K562 (cell line): ENCODE data around the gene SVIL. TPM values are rescaled to one million over a fixed set of nuclear protein-coding genes. Genes with fewer than 3 reads are reported as not detected.

Experiments used
- ATAC-seq: fragments of 200-7000 bp; cut with Tn5 transposase; 3 replicates; pipeline ENCODE4 v1.9.1; 2020; ENCODE audit warnings: moderate library complexity
- BruUV-seq: library from RNA; stranded (reverse); fragments of 400-500 nt; replicated peaks from 2 replicates; lab custom pipeline; 2021; lab: Mats Ljungman, UMichigan
- CTCF ChIA-PET: fragments of 300-600 bp; formaldehyde crosslinking; extraction: SDS; loops from one replicate; lab custom pipeline; 2021; ENCODE audit warnings: low intra/inter-chr PET ratio; lab: Yijun Ruan, JAX
- POLR2A ChIA-PET: fragments of 300-600, 350-650 bp; sonication (Branson Sonifier 250); formaldehyde crosslinking; extraction: SDS; loops from one replicate; lab custom pipeline; 2021; ENCODE audit warnings: antibody characterized with exemption, inconsistent platforms; lab: Yijun Ruan, JAX
- DNase-seq, 4 experiments: peaks; one replicate each; pipeline versions ENCODE4 v3.0.0 to v3.0.0-alpha.2; 2011 to 2018; ENCODE audit warnings: low spot score in 3 of 4, mixed read lengths in 3 of 4; ENCODE audit errors: extremely low read depth in 1 of 4
- FAIRE-seq: peaks from 2 replicates; lab custom pipeline; 2011; peaks lifted over from hg19 to GRCh38; lab: Jason Lieb, UNC
- H2AFZ ChIP-seq: 2 replicates; pipeline ENCODE4 v1.6.0; 2011; ENCODE audit warnings: low read depth, low read length, control low read depth, inconsistent platforms
- H3K27ac ChIP-seq: fragments of 200-600 bp; 3 replicates; pipeline ENCODE4 v1.8.0; 2011; ENCODE audit warnings: low read depth, mild to moderate bottlenecking, control low read depth, inconsistent platforms, low read length, moderate library complexity, mixed read lengths; ENCODE audit errors: extremely low read depth
- H3K27me3 ChIP-seq, 2 experiments: fragments of 300-600 bp in 1 of 2; 2 replicates in 1 of 2; 3 replicates in 1 of 2; pipeline versions ENCODE4 v1.6.0 to v1.8.0; 2011; ENCODE audit warnings: inconsistent platforms in 2 of 2, low read length in 2 of 2, mild to moderate bottlenecking in 1 of 2, mixed read lengths in 1 of 2, moderate library complexity in 1 of 2; ENCODE audit not compliant: control insufficient read depth in 2 of 2, insufficient read depth in 2 of 2
- H3K36me3 ChIP-seq: fragments of 300-600 bp; 3 replicates; pipeline ENCODE4 v1.8.0; 2011; ENCODE audit warnings: mild to moderate bottlenecking, low read length, inconsistent platforms; ENCODE audit not compliant: control insufficient read depth, insufficient read depth
- H3K4me1 ChIP-seq, 2 experiments: fragments of 200-600 bp in 1 of 2; replicated peaks in 1 of 2; 2 replicates in 1 of 2; 3 replicates in 1 of 2; pipeline versions ENCODE4 v1.5.1 to v1.8.0; 2011; ENCODE audit warnings: inconsistent platforms in 2 of 2, low read length in 2 of 2, mild to moderate bottlenecking in 1 of 2, mixed read lengths in 1 of 2, moderate library complexity in 1 of 2; ENCODE audit not compliant: control insufficient read depth in 2 of 2, insufficient read depth in 2 of 2
- H3K4me2 ChIP-seq: 2 replicates; pipeline ENCODE4 v1.6.1; 2011; ENCODE audit warnings: low read length, control low read depth, inconsistent platforms, mixed read lengths; ENCODE audit not compliant: insufficient read depth
- H3K4me3 ChIP-seq: fragments of 200-600 bp; sonication (generic), shearing (Covaris generic); 2 replicates; pipeline ENCODE4 v1.5.1; 2016; ENCODE audit warnings: control low read depth, inconsistent platforms
- H3K79me2 ChIP-seq: fragments of 200-600 bp; 3 replicates; pipeline ENCODE4 v1.8.0; 2011; ENCODE audit warnings: low read length, inconsistent platforms; ENCODE audit not compliant: control insufficient read depth, insufficient read depth
- H3K9ac ChIP-seq, 2 experiments: 2 replicates each; pipeline versions ENCODE4 v1.6.0 to v1.6.1; 2011; ENCODE audit warnings: low read depth in 2 of 2, low read length in 2 of 2, control low read depth in 1 of 2, inconsistent platforms in 1 of 2, mild to moderate bottlenecking in 1 of 2, mixed read lengths in 1 of 2; ENCODE audit not compliant: insufficient read depth in 1 of 2
- H3K9me1 ChIP-seq: one replicate; pipeline ENCODE4 v1.6.0; 2011; ENCODE audit warnings: inconsistent platforms, mild to moderate bottlenecking, low read length, moderate library complexity; ENCODE audit not compliant: control insufficient read depth, insufficient read depth
- H3K9me3 ChIP-seq: replicated peaks from 2 replicates; pipeline ENCODE4 v1.5.1; 2011; ENCODE audit warnings: low read depth, low read length, inconsistent platforms; ENCODE audit not compliant: control insufficient read depth, insufficient read depth
- H4K20me1 ChIP-seq: replicated peaks from 2 replicates; pipeline ENCODE4 v1.6.1; 2011; ENCODE audit warnings: low read length, inconsistent platforms, mixed read lengths; ENCODE audit not compliant: control insufficient read depth, insufficient read depth
- CAMTA2 ChIP-seq: fragments of 250-450 bp; sonication (Bioruptor Pico); conservative IDR thresholded peaks from 2 replicates; pipeline ENCODE4 v1.5.1; 2022
- CEBPG ChIP-seq, 3 experiments: fragments of 200-800 bp in 1 of 3; sonication (Bioruptor generic) in 1 of 3; sonication (generic) in 1 of 3; formaldehyde crosslinking in 1 of 3; IDR thresholded peaks in 2 of 3; conservative IDR thresholded peaks in 1 of 3; 2 replicates each; pipeline versions ENCODE4 v1.6.1 to v1.8.0; 2016 to 2022; ENCODE audit warnings: missing compliant biosample characterization in 2 of 3, missing genetic modification characterization in 2 of 3, mild to moderate bottlenecking in 1 of 3, missing genetic modification reagents in 1 of 3
- RAD21 ChIP-seq, 2 experiments: fragments of 250-450 bp in 1 of 2; fragments of 450-650 bp in 1 of 2; sonication (Bioruptor Pico) in 1 of 2; formaldehyde crosslinking in 1 of 2; IDR thresholded peaks in 1 of 2; conservative IDR thresholded peaks in 1 of 2; 2 replicates each; pipeline versions ENCODE4 v1.4.0 to v1.8.0; 2020 to 2022; ENCODE audit warnings: mild to moderate bottlenecking in 2 of 2, moderate library complexity in 1 of 2
- SMARCC2 ChIP-seq: fragments of 450-650 bp; IDR thresholded peaks from 2 replicates; pipeline ENCODE4 v1.6.1; 2017; ENCODE audit warnings: antibody characterized with exemption, moderate library complexity, mild to moderate bottlenecking, low read depth
- TSC22D4 ChIP-seq: fragments of 450-650 bp; IDR thresholded peaks from 2 replicates; pipeline ENCODE4 v1.6.1; 2016; ENCODE audit warnings: missing genetic modification characterization, missing biosample characterization, control low read depth
- ZNF778 ChIP-seq: fragments of 450-650 bp; formaldehyde crosslinking; IDR thresholded peaks from 2 replicates; pipeline ENCODE4 v1.4.0; 2020; ENCODE audit warnings: mild to moderate bottlenecking, moderate library complexity
- WGBS: fragments of 100-300 bp; shearing (Covaris generic); methylation state at CpG from one replicate; pipeline ENCODE4 v1.1.6; 2016; ENCODE audit warnings: low coverage, mixed read lengths; ENCODE audit not compliant: insufficient coverage; ENCODE audit errors: missing lambda C conversion rate; 5-methylcytosine and 5-hydroxymethylcytosine counted together
- in situ Hi-C: fragments of 300-500 bp; cut with MboI; formaldehyde crosslinking; loops from 4 replicates; pipeline ENCODE4 v1.15.0; 2018; ENCODE audit warnings: inconsistent platforms, mixed read lengths
- intact Hi-C: fragments of 100-400 bp; cut with micrococcal nuclease; formaldehyde crosslinking; loops from 2 replicates; pipeline ENCODE4 v1.14.2; 2022
- polyA plus RNA-seq, 8 experiments: library from polyadenylated mRNA; depleted of rRNA in 4 of 8; stranded (reverse) in 5 of 8; unstranded in 3 of 8; fragments of >200 nt; fragmentation: Nextera tagmentation in 2 of 8; fragmentation: Illumina TruSeq in 1 of 8; extraction: Ambion mirVana in 2 of 8; extraction: Trizol in 1 of 8; gene quantifications; 2 replicates each; pipeline versions ENCODE4 v1.2.1 to v1.2.3, GENCODE V29; 2011 to 2014; ENCODE audit warnings: inconsistent platforms in 1 of 8, missing spikeins in 1 of 8
- total RNA-seq, 7 experiments: library from RNA; depleted of rRNA in 6 of 7; stranded (reverse); fragments of >200 nt in 6 of 7; fragmentation: Illumina TruSeq in 2 of 7; extraction: Trizol in 2 of 7; gene quantifications; 2 replicates each; pipeline versions ENCODE4 v1.2.1 to v1.2.3, GENCODE V29; 2011 to 2021; ENCODE audit warnings: low replicate concordance in 1 of 7
- TF ChIP-seq, protein P1 (sequence below): sonication (generic); formaldehyde crosslinking; IDR thresholded peaks from 2 replicates; pipeline ENCODE4 v1.5.0; 2020; ENCODE audit warnings: missing genetic modification reagents
- TF ChIP-seq, protein P2 (sequence below): sonication (generic); formaldehyde crosslinking; IDR thresholded peaks from 2 replicates; pipeline ENCODE4 v1.9.0; 2022; ENCODE audit warnings: mild to moderate bottlenecking, missing genetic modification reagents
- TF ChIP-seq, protein P3 (sequence below): IDR thresholded peaks from 2 replicates; pipeline ENCODE4 v1.6.1; 2014; ENCODE audit warnings: antibody characterized with exemption

SVIL gene
- total and polyA plus RNA-seq, 9 of the 15 experiments (the other 6 are each of a cell fraction or from before 2014, with no cell fraction given): under 0.01 to 0.18 (median 0.05) TPM; not detected in 3

DNA sequence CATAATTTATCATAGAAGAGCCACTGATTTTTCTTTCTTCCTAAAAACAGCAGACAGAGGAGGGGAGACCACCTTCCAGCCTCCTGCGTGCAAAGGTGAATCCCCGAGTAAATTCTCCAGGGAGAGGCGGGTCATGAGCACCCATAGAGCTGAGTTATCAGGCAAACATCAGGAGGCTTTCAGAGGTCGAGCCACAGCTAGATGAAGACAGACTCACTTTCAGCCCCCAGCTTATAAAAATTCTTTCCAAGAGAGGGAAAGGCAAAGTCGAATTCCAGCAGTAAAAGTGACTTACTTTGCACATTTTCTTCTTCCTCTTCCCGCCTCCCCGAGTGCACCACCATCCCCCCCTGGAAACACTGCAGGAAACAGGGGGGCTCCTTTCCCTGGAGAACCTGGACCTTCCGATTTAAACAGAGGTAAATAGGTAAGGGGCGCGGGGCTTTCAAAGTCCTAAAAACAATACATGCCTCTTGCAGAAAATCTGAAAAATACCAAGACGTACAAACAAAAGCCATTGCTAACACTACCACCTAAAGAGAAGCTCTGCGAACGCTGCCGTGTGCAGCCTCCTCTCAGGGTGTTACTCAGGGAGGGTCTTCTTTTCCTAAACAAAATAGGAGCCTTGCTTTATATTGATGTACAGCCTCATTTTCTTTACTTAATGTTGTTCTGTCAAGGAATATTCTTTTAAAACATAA is 163.8 kb downstream of the SVIL start:
- POLR2A ChIA-PET: interaction anchor here (1.1 kb wide), 1 partner anchor 43 kb away, joined by 3 read pairs; no protein-coding TSS in a partner anchor
- Histone ChIP-seq H3K27me3 (no peaks in the 10 kb centered on the region), H3K9me3 (no peaks in the 10 kb centered on the region), H3K36me3 (no peaks in the 10 kb centered on the region), H3K27ac (no peak overlapping the region), H3K4me2 (no peak overlapping the region), H4K20me1 (no peaks in the 10 kb centered on the region), H2AFZ (0 out of 2 replicates have a peak overlapping the region, but pooled peaks have one; percentile 60), H3K9ac (no peak overlapping the region), H3K4me1 (peaks cover 8 to 16% of the 10 kb centered on the region in 2 experiments; a peak in 4 of 5 replicates), H3K4me3 (no peak overlapping the region), H3K9me1 (no peaks in the 10 kb centered on the region), H3K79me2 (no peaks in the 10 kb centered on the region)
- intact Hi-C loops: no loop called here
- in situ Hi-C loops: no loop called here
- no peak for TF ChIP-seq SMARCC2
- no peak for TF ChIP-seq CEBPG (CRISPR knock-in tag; IDR thresholded peaks at IDR 0.05)
- TF ChIP-seq CEBPG (tag; conservative IDR thresholded peaks at IDR 0.05 in 1 of 2, IDR thresholded peaks at IDR 0.05 in 1 of 2): 0 out of 4 replicates have a peak, but pooled peaks of 1 of the 2 experiments have one; percentile 35
- WGBS: 30% methylated on average over 12 of the region's 14 CpGs
- BruUV-seq: no TSS peak
- no peak for FAIRE-seq
- no peak for ATAC-seq
- no peak for DNase-seq
- CTCF ChIA-PET: no interaction called here

GRCh38 chr10:29470355-29470705 is 164.4 kb downstream of the SVIL start:
- peak; percentile 42 to 59 (median 50) for DNase-seq
- ChIA-PET CTCF (no interaction called here), POLR2A (interaction anchor here (1.1 kb wide), 1 partner anchor 42 kb away, joined by 3 read pairs; no protein-coding TSS in a partner anchor)
- peak; percentile 6 for FAIRE-seq
- no peaks in the 10 kb centered on the region for H3K27me3 ChIP-seq
- H3K9me3 ChIP-seq: no peaks in the 10 kb centered on the region
- intact Hi-C loops (no loop called here), in situ Hi-C loops (no loop called here)
- 41% methylated on average over 16 of the region's 16 CpGs for WGBS
- H3K4me1 ChIP-seq: peaks cover 8 to 16% of the 10 kb centered on the region in 2 experiments; a peak in 4 of 5 replicates
- no peaks in the 10 kb centered on the region for H3K36me3 ChIP-seq
- no peak overlapping the region for H3K4me3 ChIP-seq
- no peaks in the 10 kb centered on the region for H4K20me1 ChIP-seq
- 0 out of 4 replicates have a peak overlapping the region, but pooled peaks of 1 of the 2 experiments have one; percentile 19 for H3K9ac ChIP-seq
- no peak overlapping the region for H3K27ac ChIP-seq
- ATAC-seq: peak; percentile 94
- no TSS peak for BruUV-seq
- no peak overlapping the region for H3K4me2 ChIP-seq
- peak overlapping the region; percentile 60; the same call in 1 of the 2 replicates for H2AFZ ChIP-seq
- no peaks in the 10 kb centered on the region for H3K79me2 ChIP-seq
- no peaks in the 10 kb centered on the region for H3K9me1 ChIP-seq
- TF ChIP-seq, protein P1, sequence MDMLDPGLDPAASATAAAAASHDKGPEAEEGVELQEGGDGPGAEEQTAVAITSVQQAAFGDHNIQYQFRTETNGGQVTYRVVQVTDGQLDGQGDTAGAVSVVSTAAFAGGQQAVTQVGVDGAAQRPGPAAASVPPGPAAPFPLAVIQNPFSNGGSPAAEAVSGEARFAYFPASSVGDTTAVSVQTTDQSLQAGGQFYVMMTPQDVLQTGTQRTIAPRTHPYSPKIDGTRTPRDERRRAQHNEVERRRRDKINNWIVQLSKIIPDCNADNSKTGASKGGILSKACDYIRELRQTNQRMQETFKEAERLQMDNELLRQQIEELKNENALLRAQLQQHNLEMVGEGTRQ (CRISPR knock-in tag): peak; percentile 53
- TF ChIP-seq ZNF778 (CRISPR knock-in tag) (no peak), CAMTA2 (CRISPR knock-in tag) (no peak), RAD21 (CRISPR knock-in tag; conservative IDR thresholded peaks at IDR 0.05 in 1 of 2, IDR thresholded peaks at IDR 0.05 in 1 of 2) (peak in 1 of 2 experiments; percentile 27; a peak in 2 of 4 replicates), TSC22D4 (no peak)
- TF ChIP-seq, protein P2, sequence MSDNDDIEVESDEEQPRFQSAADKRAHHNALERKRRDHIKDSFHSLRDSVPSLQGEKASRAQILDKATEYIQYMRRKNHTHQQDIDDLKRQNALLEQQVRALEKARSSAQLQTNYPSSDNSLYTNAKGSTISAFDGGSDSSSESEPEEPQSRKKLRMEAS: peak; percentile 54
- TF ChIP-seq, protein P3, sequence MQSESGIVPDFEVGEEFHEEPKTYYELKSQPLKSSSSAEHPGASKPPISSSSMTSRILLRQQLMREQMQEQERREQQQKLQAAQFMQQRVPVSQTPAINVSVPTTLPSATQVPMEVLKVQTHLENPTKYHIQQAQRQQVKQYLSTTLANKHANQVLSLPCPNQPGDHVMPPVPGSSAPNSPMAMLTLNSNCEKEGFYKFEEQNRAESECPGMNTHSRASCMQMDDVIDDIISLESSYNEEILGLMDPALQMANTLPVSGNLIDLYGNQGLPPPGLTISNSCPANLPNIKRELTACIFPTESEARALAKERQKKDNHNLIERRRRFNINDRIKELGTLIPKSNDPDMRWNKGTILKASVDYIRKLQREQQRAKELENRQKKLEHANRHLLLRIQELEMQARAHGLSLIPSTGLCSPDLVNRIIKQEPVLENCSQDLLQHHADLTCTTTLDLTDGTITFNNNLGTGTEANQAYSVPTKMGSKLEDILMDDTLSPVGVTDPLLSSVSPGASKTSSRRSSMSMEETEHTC: peak; percentile 35; the same call in 1 of the 2 replicates
